Activated CD4-positive, alpha-beta T cell treated with anti-CD3 and anti-CD28 coated beads, Interleukin-2, Interleukin-4, amounts not matched to agents 100 ng/mL and 50 ng/mL, durations not matched to agents 16 hours and 8 hours (primary cell): ENCODE data around the gene FAM236B.
"Not testable (repeated sequence)": the region's sequence is repeated elsewhere in the genome, so short reads cannot be mapped to it uniquely, and the experiment has no call there.

Source experiments
- DNase-seq: peaks from one replicate; pipeline ENCODE4 v3.0.0-alpha.2; 2020; ENCODE audit warnings: low spot score

FAM236B gene

GRCh38 chrX:72782560-72782959 is at the start of gene FAM236B:
Gene FAM236B, minus strand, starts transcription at chrX:72782660. Its CDS starts 100 bp downstream, at chrX:72782560.
- DNase-seq: not testable (repeated sequence)

GRCh38 chrX:72830701-72831100 is 48.2 kb upstream of the FAM236B start:
- not testable (repeated sequence) for DNase-seq

GRCh38 chrX:72808110-72808509 is 25.6 kb upstream of the FAM236B start, which contains the start of gene FAM236D:
Gene FAM236D, minus strand, starts transcription at chrX:72808210. Its CDS starts 100 bp downstream, at chrX:72808110.
- not testable (repeated sequence) for DNase-seq

GRCh38 chrX:72790390-72790789 is 7.9 kb upstream of the FAM236B start:
- DNase-seq: not testable (repeated sequence)

GRCh38 chrX:72788142-72788541 is 5.7 kb upstream of the FAM236B start:
- DNase-seq: not testable (repeated sequence)

- not testable (repeated sequence) for DNase-seq
These were observed 1.5 kb upstream of the FAM236B start for GRCh38 chrX:72783964-72784363.

- DNase-seq: not testable (repeated sequence)
These were observed 991 bp upstream of the FAM236B start for GRCh38 chrX:72783365-72783936.

- DNase-seq: not testable (repeated sequence)
These were observed 4.3 kb downstream of the FAM236B start for GRCh38 chrX:72778146-72778545.

GRCh38 chrX:72777467-72777790 is 5.0 kb downstream of the FAM236B start:
- DNase-seq: not testable (repeated sequence)

- not testable (repeated sequence) for DNase-seq
These were observed 5.6 kb downstream of the FAM236B start, which contains the start of gene DMRTC1B for GRCh38 chrX:72776653-72777466. Gene DMRTC1B, plus strand, starts transcription at chrX:72776890. Its CDS starts 68,246 bp downstream, at chrX:72845136.

GRCh38 chrX:72760454-72760853 is 22.0 kb downstream of the FAM236B start:
- not testable (repeated sequence) for DNase-seq

- DNase-seq: not testable (repeated sequence)
These were observed 33.9 kb downstream of the FAM236B start for GRCh38 chrX:72748545-72748944.

GRCh38 chrX:72745546-72745945 is 36.9 kb downstream of the FAM236B start:
- not testable (repeated sequence) for DNase-seq

GRCh38 chrX:72735561-72735960 is 46.9 kb downstream of the FAM236B start:
- DNase-seq: no peak

GRCh38 chrX:72733636-72734035 is 48.8 kb downstream of the FAM236B start:
- not testable (repeated sequence) for DNase-seq
